HepG2 (cell line): Measurements from ENCODE around the gene HSPA14. TPM values are rescaled to one million over a fixed set of nuclear protein-coding genes. Genes with fewer than 3 reads are reported as not detected.

Experiments
- ATAC-seq: fragments of 200-7000 bp; cut with Tn5 transposase; 3 replicates; pipeline ENCODE4 v1.9.1; 2020; ENCODE audit warnings: mild to moderate bottlenecking, moderate library complexity
- Bru-seq: library from RNA; stranded (reverse); fragments of 400-500 nt; gene quantifications from one replicate; lab custom pipeline; 2021; lab: Mats Ljungman, UMichigan
- BruChase-seq, 2 experiments: library from RNA; stranded (reverse); fragments of 400-500 nt; gene quantifications; one replicate each; lab custom pipeline; 2021; lab: Mats Ljungman, UMichigan
- BruUV-seq: library from RNA; stranded (reverse); fragments of 400-500 nt; replicated peaks from 2 replicates; lab custom pipeline; 2021; lab: Mats Ljungman, UMichigan
- CTCF ChIA-PET: fragments of 300-600 bp; formaldehyde crosslinking; extraction: SDS; loops from one replicate; lab custom pipeline; 2021; ENCODE audit warnings: low total read pairs, inconsistent platforms, low intra/inter-chr PET ratio; lab: Yijun Ruan, JAX
- POLR2A ChIA-PET: fragments of 350-600 bp; sonication (Branson Sonifier 250); formaldehyde crosslinking; loops from one replicate; lab custom pipeline; 2020; ENCODE audit warnings: antibody characterized with exemption, inconsistent platforms; lab: Yijun Ruan, JAX
- DNase-seq: peaks from one replicate; pipeline ENCODE4 v3.0.0-alpha.2; 2015; ENCODE audit warnings: low spot score
- FAIRE-seq: peaks from 3 replicates; lab custom pipeline; 2011; peaks lifted over from hg19 to GRCh38; lab: Jason Lieb, UNC
- H2AFZ ChIP-seq: one replicate; pipeline ENCODE4 v1.6.1; 2011; ENCODE audit warnings: low read length, inconsistent platforms
- H3K27ac ChIP-seq: fragments of 300-600 bp; 3 replicates; pipeline ENCODE4 v1.8.0; 2011; ENCODE audit warnings: mixed run types, mild to moderate bottlenecking, mixed read lengths, low read length, inconsistent platforms; ENCODE audit not compliant: insufficient read depth; ENCODE audit errors: extremely low read length
- H3K27me3 ChIP-seq, 2 experiments: fragments of 200-600 bp in 1 of 2; 2 replicates in 1 of 2; 3 replicates in 1 of 2; pipeline versions ENCODE4 v1.6.0 to v1.8.0; 2011; ENCODE audit warnings: low read length in 2 of 2, mild to moderate bottlenecking in 2 of 2, moderate library complexity in 2 of 2, inconsistent platforms in 1 of 2; ENCODE audit not compliant: insufficient read depth in 2 of 2, control insufficient read depth in 1 of 2
- H3K36me3 ChIP-seq, 2 experiments: fragments of 200-600 bp in 1 of 2; replicated peaks in 1 of 2; 2 replicates in 1 of 2; 3 replicates in 1 of 2; pipeline versions ENCODE4 v1.5.1 to v1.8.0; 2011; ENCODE audit warnings: low read length in 2 of 2, inconsistent platforms in 1 of 2; ENCODE audit not compliant: insufficient read depth in 2 of 2, control insufficient read depth in 1 of 2
- H3K4me1 ChIP-seq: 2 replicates; pipeline ENCODE4 v1.5.1; 2012; ENCODE audit warnings: low read length, inconsistent platforms; ENCODE audit not compliant: insufficient read depth
- H3K4me2 ChIP-seq: 2 replicates; pipeline ENCODE4 v1.6.0; 2011; ENCODE audit warnings: low read depth, low read length, inconsistent platforms
- H3K4me3 ChIP-seq, 3 experiments: fragments of 200-600 bp in 1 of 3; sonication (generic), shearing (Covaris generic) in 1 of 3; replicated peaks in 1 of 3; 2 replicates each; pipeline ENCODE4 v1.5.1; 2011 to 2016; ENCODE audit warnings: low read length in 3 of 3, inconsistent platforms in 2 of 3, low read depth in 2 of 3, mild to moderate bottlenecking in 2 of 3, control low read depth in 1 of 3, mixed read lengths in 1 of 3; ENCODE audit not compliant: insufficient read depth in 1 of 3
- H3K79me2 ChIP-seq: one replicate; pipeline ENCODE4 v1.6.1; 2011; ENCODE audit warnings: low read length, inconsistent platforms; ENCODE audit not compliant: insufficient read depth
- H3K9ac ChIP-seq: 2 replicates; pipeline ENCODE4 v1.6.0; 2011; ENCODE audit warnings: mild to moderate bottlenecking, low read depth, low read length, inconsistent platforms; ENCODE audit not compliant: insufficient read depth
- H3K9me3 ChIP-seq: 2 replicates; pipeline ENCODE4 v1.5.1; 2012; ENCODE audit warnings: mild to moderate bottlenecking, low read length
- H4K20me1 ChIP-seq: 2 replicates; pipeline ENCODE4 v1.6.0; 2011; ENCODE audit warnings: inconsistent platforms, mild to moderate bottlenecking, low read length, moderate library complexity; ENCODE audit not compliant: insufficient read depth
- ADNP ChIP-seq: sonication (generic); formaldehyde crosslinking; IDR thresholded peaks from 2 replicates; pipeline ENCODE4 v1.4.0; 2020; ENCODE audit warnings: missing genetic modification reagents
- CC2D1A ChIP-seq: sonication (generic); formaldehyde crosslinking; IDR thresholded peaks from 2 replicates; pipeline ENCODE4 v1.8.1; 2023; ENCODE audit warnings: mild to moderate bottlenecking, missing genetic modification reagents
- FOXK1 ChIP-seq: sonication (generic); formaldehyde crosslinking; IDR thresholded peaks from 2 replicates; pipeline ENCODE4 v1.4.0; 2020; ENCODE audit warnings: low read depth, missing genetic modification reagents, borderline replicate concordance
- MXI1 ChIP-seq: IDR thresholded peaks from 3 replicates; pipeline ENCODE4 v1.6.1; 2012; ENCODE audit warnings: low read depth, low read length, inconsistent platforms, borderline replicate concordance
- NFYB ChIP-seq: sonication (generic); formaldehyde crosslinking; IDR thresholded peaks from 2 replicates; pipeline ENCODE4 v1.4.0; 2020; ENCODE audit warnings: missing genetic modification reagents
- NR3C1 ChIP-seq: sonication (generic); formaldehyde crosslinking; IDR thresholded peaks from 2 replicates; pipeline ENCODE4 v1.4.0; 2020; ENCODE audit warnings: missing genetic modification reagents
- POGK ChIP-seq: sonication (generic); formaldehyde crosslinking; conservative IDR thresholded peaks from 2 replicates; pipeline ENCODE4 v1.8.0; 2022; ENCODE audit warnings: mild to moderate bottlenecking, moderate library complexity, missing genetic modification reagents
- UBTF ChIP-seq: sonication (generic); formaldehyde crosslinking; IDR thresholded peaks from 2 replicates; pipeline ENCODE4 v1.4.0; 2020; ENCODE audit warnings: mild to moderate bottlenecking, missing genetic modification reagents
- ZNF20 ChIP-seq: sonication (generic); formaldehyde crosslinking; IDR thresholded peaks from 2 replicates; pipeline ENCODE4 v1.4.0; 2020; ENCODE audit warnings: mild to moderate bottlenecking, moderate library complexity, missing genetic modification reagents
- ZNF772 ChIP-seq: sonication (generic); formaldehyde crosslinking; IDR thresholded peaks from 2 replicates; pipeline ENCODE4 v1.5.0; 2020; ENCODE audit warnings: mild to moderate bottlenecking, missing genetic modification reagents
- ZNF83 ChIP-seq: sonication (generic); formaldehyde crosslinking; IDR thresholded peaks from 2 replicates; pipeline ENCODE4 v1.4.0; 2020; ENCODE audit warnings: missing genetic modification reagents, mild to moderate bottlenecking, borderline replicate concordance
- WGBS: methylation state at CpG from one replicate; pipeline ENCODE4 v1.1.6; 2017; ENCODE audit warnings: low lambda C conversion rate; 5-methylcytosine and 5-hydroxymethylcytosine counted together
- in situ Hi-C: cut with HindIII; loops from 2 replicates; pipeline ENCODE4 v1.10.0; 2017; ENCODE audit warnings: low pct_unique_long_range_greater_than_20kb; ENCODE audit not compliant: extremely low pct_ligation_motif_present
- intact Hi-C: fragments of 100-400 bp; cut with micrococcal nuclease; formaldehyde crosslinking; loops from one replicate; pipeline ENCODE4 v1.10.0; 2022; ENCODE audit not compliant: unreplicated experiment
- long read RNA-seq, 2 experiments: library from RNA in 1 of 2; library from polyadenylated mRNA in 1 of 2; stranded (forward) in 1 of 2; unstranded in 1 of 2; transcript quantifications; one replicate each; pipeline ENCODE4 v2.0.0, GENCODE V29; 2019 to 2022
- polyA minus RNA-seq, 3 experiments: library from RNA; depleted of rRNA, polyadenylated mRNA; stranded (reverse); fragments of >200 nt; gene quantifications; 2 replicates each; pipeline ENCODE4 v1.2.3, GENCODE V29; 2011; ENCODE audit warnings: low replicate concordance in 1 of 3
- polyA plus RNA-seq, 8 experiments: library from polyadenylated mRNA; depleted of rRNA in 3 of 8; stranded (reverse) in 7 of 8; unstranded in 1 of 8; fragments of >200 nt; fragmentation: Illumina TruSeq in 4 of 8; extraction: Trizol in 4 of 8; gene quantifications; 2 replicates each; pipeline versions ENCODE4 v1.2.1 to v1.2.3, GENCODE V29; 2011 to 2016; ENCODE audit warnings: low read depth in 4 of 8, missing spikeins in 1 of 8, mixed read lengths in 1 of 8; ENCODE audit not compliant: insufficient read depth in 1 of 8
- total RNA-seq, 5 experiments: library from RNA; depleted of rRNA; stranded (reverse); fragments of >200 nt; fragmentation: Illumina TruSeq; extraction: Trizol; gene quantifications; 2 replicates each; pipeline ENCODE4 v1.2.3, GENCODE V29; 2016; ENCODE audit warnings: low read depth in 1 of 5

Gene HSPA14
- total RNA-seq (2016; rRNA removed; fragmentation: Illumina TruSeq; extraction: Trizol) (29.8 and 42.9 TPM in 2 replicates), polyA plus RNA-seq (2011; rRNA removed) (6.7 and 10.7 TPM in 2 replicates), polyA minus RNA-seq (2011; rRNA and poly(A)+ RNA removed; ENCODE audit: low replicate concordance) (1.3 and 3.7 TPM in 2 replicates), Bru-seq, nascent RNA (percentile 68 among the genes with signal in this experiment), BruChase-seq, experiment 1, labeled RNA remaining after a 6-hour chase (percentile 81 among the genes with signal in this experiment), BruChase-seq, experiment 2, labeled RNA remaining after a 2-hour chase (percentile 76 among the genes with signal in this experiment)
- total RNA-seq (2016; cell fraction: cytosol; rRNA removed; fragmentation: Illumina TruSeq; extraction: Trizol; ENCODE audit: low read depth), result 6.3 and 7.7 TPM in 2 replicates
- total RNA-seq (2016; cell fraction: insoluble cytoplasmic fraction; rRNA removed; fragmentation: Illumina TruSeq; extraction: Trizol), result 29.1 and 44.5 TPM in 2 replicates
- 14.3 TPM in 2 replicates for total RNA-seq (2016; cell fraction: membrane; rRNA removed; fragmentation: Illumina TruSeq; extraction: Trizol)
- total RNA-seq (2016; cell fraction: nucleus; rRNA removed; fragmentation: Illumina TruSeq; extraction: Trizol), result 14.4 and 15.2 TPM in 2 replicates
- 4.2 and 4.8 TPM in 2 replicates for polyA plus RNA-seq (2011; cell fraction: cytosol; rRNA removed)
- polyA plus RNA-seq (2011; cell fraction: nucleus; rRNA removed), result 5.3 and 6.5 TPM in 2 replicates
- 6.8 and 7.8 TPM in 2 replicates for polyA plus RNA-seq (2012)
- polyA plus RNA-seq (2016; cell fraction: cytosol; fragmentation: Illumina TruSeq; extraction: Trizol; ENCODE audit: low read depth), result 4.1 and 4.4 TPM in 2 replicates
- 34.0 and 35.5 TPM in 2 replicates for polyA plus RNA-seq (2016; cell fraction: insoluble cytoplasmic fraction; fragmentation: Illumina TruSeq; extraction: Trizol; ENCODE audit: low read depth)
- 6.9 and 7.7 TPM in 2 replicates for polyA plus RNA-seq (2016; cell fraction: membrane; fragmentation: Illumina TruSeq; extraction: Trizol; ENCODE audit: low read depth)
- 19.9 and 23.1 TPM in 2 replicates for polyA plus RNA-seq (2016; cell fraction: nucleus; fragmentation: Illumina TruSeq; extraction: Trizol; ENCODE audit: insufficient read depth, low read depth)
- 2.6 and 3.1 TPM in 2 replicates for polyA minus RNA-seq (2011; cell fraction: cytosol; rRNA and poly(A)+ RNA removed)
- polyA minus RNA-seq (2011; cell fraction: nucleus; rRNA and poly(A)+ RNA removed), result 10.1 and 10.6 TPM in 2 replicates
- long read RNA-seq, experiment 1, transcript HSPA14-201 (14 exons, 1,904 nt), result major isoform, 30 of 44 reads
- long read RNA-seq, experiment 1, partial matches to known transcripts, result 8 of 44 reads
- long read RNA-seq, experiment 1, other reads (novel, unspliced or antisense), result 5 of 44 reads
- long read RNA-seq, experiment 2, transcript HSPA14-201 (14 exons, 1,904 nt), result major isoform, 12 of 43 reads
- long read RNA-seq, experiment 2, partial matches to known transcripts, result 3 of 43 reads
- long read RNA-seq, experiment 2, other reads (novel, unspliced or antisense), result 28 of 43 reads

- no peaks in the 10 kb centered on the region for H3K9me3 ChIP-seq
- H3K79me2 ChIP-seq, result peaks cover 25% of the 10 kb centered on the region
- H3K4me3 ChIP-seq, result peak within 1 kb of the TSS; percentile 79 to 98 (median 93)
- peak within 1 kb of the TSS; percentile 92 for H3K9ac ChIP-seq
- intact Hi-C loops, result loop anchor here (5.0 to 10.0 kb wide), 4 partner anchors 117 to 341 kb away; partner anchors contain the start of genes DCLRE1C and MEIG1
- ATAC-seq (peak; percentile 96), DNase-seq (peak; percentile 98), FAIRE-seq (peak; percentile 98)
- ChIA-PET CTCF (no interaction called here), POLR2A (interaction anchor here (0.7 to 3.7 kb wide), 18 partner anchors 9 to 653 kb away, joined by 3 to 54 read pairs (median 4); partner anchors contain the start of genes DCLRE1C, MEIG1 and SUV39H2)
- in situ Hi-C loops, result no loop called here
- WGBS, result 0% methylated on average over 5 of the region's 72 CpGs
- H3K36me3 ChIP-seq, result peaks cover 7 to 22% of the 10 kb centered on the region in 2 experiments
- H3K27ac ChIP-seq, result peak within 1 kb of the TSS; percentile 83
- no TSS peak for BruUV-seq
- H2AFZ ChIP-seq, result peak within 1 kb of the TSS; percentile 20
- no peaks in the 10 kb centered on the region; a peak in 1 of 5 replicates for H3K27me3 ChIP-seq
- peaks cover 17% of the 10 kb centered on the region for H3K4me1 ChIP-seq
- H4K20me1 ChIP-seq, result peaks cover 4% of the 10 kb centered on the region; the same call in 1 of the 2 replicates
- peak within 1 kb of the TSS; percentile 83 for H3K4me2 ChIP-seq
- TF ChIP-seq ADNP (CRISPR knock-in tag) (no peak), MXI1 (peak; percentile 59; the same call in 1 of the 3 replicates), FOXK1 (peak; percentile 67; the same call in 1 of the 2 replicates), CC2D1A (CRISPR knock-in tag) (no peak), NR3C1 (no peak), POGK (CRISPR knock-in tag) (peak; percentile 86), ZNF772 (CRISPR knock-in tag) (peak; percentile 72), UBTF (CRISPR knock-in tag) (peak; percentile 67; the same call in 1 of the 2 replicates), NFYB (CRISPR knock-in tag) (peak; percentile 91), ZNF20 (no peak), ZNF83 (CRISPR knock-in tag) (peak; percentile 88; the same call in 1 of the 2 replicates)
Observed at GRCh38 chr10:14837757-14838581, at the start of gene HSPA14, which contains the start of the genes CDNF and MSANTD7. Gene HSPA14, plus strand, starts transcription at chr10:14838306. Its CDS starts 97 bp downstream, at chr10:14838403. Gene CDNF, minus strand, starts transcription at chr10:14838037. Its CDS starts 91 bp downstream, at chr10:14837946. Gene MSANTD7, plus strand, starts transcription at chr10:14838306. Its CDS starts 3,979 bp downstream, at chr10:14842285.
